H1 (cell line): Measurements from ENCODE around the gene PDE8A. TPM values are rescaled to one million over a fixed set of nuclear protein-coding genes. Genes with fewer than 3 reads are reported as not detected.

Experiments used
- ASH2L ChIP-seq: fragments of 200-600, 300-600 bp; sonication (generic); IDR thresholded peaks from one replicate; pipeline ENCODE4 v1.7.1; 2017; ENCODE audit warnings: low read length
- EZH2 ChIP-seq: fragments of 200-600 bp; sonication (generic); IDR thresholded peaks from 2 replicates; pipeline ENCODE4 v1.7.1; 2012; ENCODE audit warnings: low read depth, mild to moderate bottlenecking, moderate library complexity, low read length, inconsistent platforms; ENCODE audit not compliant: severe bottlenecking
- KDM4A ChIP-seq: IDR thresholded peaks from one replicate; pipeline ENCODE4 v1.7.1; 2012; ENCODE audit warnings: low read depth, mild to moderate bottlenecking, moderate library complexity, low read length, inconsistent platforms; ENCODE audit not compliant: severe bottlenecking
- MAFK ChIP-seq: IDR thresholded peaks from 2 replicates; pipeline ENCODE4 v1.6.1; 2012; ENCODE audit warnings: low read depth, mild to moderate bottlenecking, improper control_type of control experiment, low read length
- SP2 ChIP-seq: IDR thresholded peaks from 2 replicates; pipeline ENCODE4 v1.6.1; 2012; ENCODE audit warnings: mild to moderate bottlenecking, low read length, inconsistent platforms
- polyA plus RNA-seq, 7 experiments: library from polyadenylated mRNA; depleted of rRNA in 3 of 7; stranded (reverse) in 5 of 7; unstranded in 2 of 7; fragments of >200 nt in 5 of 7; fragments of 200-250 nt in 2 of 7; gene quantifications; 1 replicate in 5 of 7; 2 replicates in 1 of 7; 4 replicates in 1 of 7; pipeline versions ENCODE4 v1.2.1 to v1.2.3, GENCODE V29; 2011 to 2013; ENCODE audit warnings: missing spikeins in 2 of 7, mixed read lengths in 2 of 7
- total RNA-seq: library from RNA; stranded (reverse); fragmentation: NEBNext Ultra II Directional; extraction: Animal tissue kit (Norgen Biotek cat#: 25700); gene quantifications from 2 replicates; pipeline ENCODE4 v1.2.1, GENCODE V29; 2021

PDE8A gene
- total and polyA plus RNA-seq, 2 of the 8 experiments (the other 6 are each of a cell fraction or from before 2014, with no cell fraction given) = 6.9 to 7.8 TPM

DNA sequence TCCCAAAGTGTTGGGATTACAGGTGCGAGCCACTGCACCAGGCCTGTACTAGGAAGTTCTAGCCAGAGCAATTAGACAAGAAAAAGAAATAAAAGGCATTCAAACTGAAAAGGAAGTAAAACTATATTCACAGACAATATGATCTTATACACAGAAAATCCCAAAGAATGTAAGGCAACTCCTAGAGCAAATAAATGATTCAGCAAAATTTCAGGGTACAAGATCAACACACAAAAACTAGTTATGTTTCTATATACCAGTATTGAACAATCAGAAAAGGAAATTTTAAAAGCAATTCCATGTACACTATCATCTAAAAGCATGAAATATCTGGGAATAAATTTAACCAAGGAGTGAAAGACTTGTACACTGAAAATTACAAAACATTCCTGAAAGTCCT is 180.6 kb downstream of the PDE8A start (continued):
- TF ChIP-seq KDM4A = no peak
- no peak for TF ChIP-seq EZH2
- TF ChIP-seq ASH2L = no peak
- TF ChIP-seq SP2 = no peak
- TF ChIP-seq MAFK = no peak
